ENCODE results near the gene SART3.

SART3 gene

DNA sequence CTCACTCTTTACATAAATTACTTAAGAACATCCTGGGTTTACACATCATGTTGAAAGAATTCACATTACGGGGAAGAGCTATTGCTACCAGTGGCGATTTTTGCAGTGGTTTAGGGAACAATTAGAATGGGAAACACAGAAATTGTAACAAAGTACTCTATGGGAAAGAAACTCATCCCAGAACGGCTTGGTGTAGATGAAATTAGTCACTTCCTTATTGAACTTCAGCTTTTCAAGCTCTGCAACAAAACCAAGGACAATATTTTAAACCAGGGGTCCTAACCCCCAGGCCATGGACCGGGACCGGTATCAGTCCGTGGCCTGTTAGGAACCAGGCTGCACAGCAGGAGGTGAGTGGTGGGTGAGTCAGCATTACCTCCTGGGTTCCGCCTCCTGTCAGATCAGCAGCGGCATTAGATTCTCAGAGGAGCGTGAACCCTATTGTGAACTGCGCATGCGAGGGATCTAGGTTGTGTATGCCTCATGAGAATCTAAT, 78.2 kb downstream of the SART3 start:
- no peak for DNase-seq

DNA sequence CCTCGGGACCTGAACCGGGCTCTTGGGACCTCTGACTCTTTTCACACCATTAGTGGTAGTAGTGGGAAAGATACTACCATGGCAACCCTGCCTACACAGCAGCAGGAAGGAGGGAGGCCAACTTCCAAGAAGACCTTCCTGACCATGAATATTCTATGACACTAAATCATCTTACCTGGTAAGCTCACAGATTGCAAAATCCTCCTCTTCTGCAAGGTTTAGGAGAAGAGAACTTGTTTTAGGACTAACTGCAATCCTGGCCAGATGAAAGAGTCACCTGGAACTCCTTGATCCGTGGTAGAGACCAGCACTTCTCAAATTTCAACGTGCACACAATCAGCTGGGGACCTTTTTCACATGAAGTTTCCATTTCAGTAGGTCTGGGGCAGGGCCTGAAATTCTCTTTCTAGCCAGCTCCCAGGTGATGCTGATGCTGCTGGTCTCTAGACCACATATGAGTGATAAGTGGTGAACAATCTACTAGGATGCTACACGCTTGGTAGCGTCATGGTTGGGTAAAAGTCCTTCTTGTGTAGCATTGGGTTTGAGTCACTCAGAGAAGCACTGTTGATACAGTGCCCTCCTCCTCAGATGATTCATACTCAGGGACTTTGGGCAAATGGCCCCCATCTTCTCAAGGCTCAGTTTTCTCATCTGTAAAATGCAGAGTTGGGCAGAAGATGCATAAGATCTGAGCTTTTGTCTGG, 81.5 kb downstream of the SART3 start:
- DNase-seq: no peak

DNA sequence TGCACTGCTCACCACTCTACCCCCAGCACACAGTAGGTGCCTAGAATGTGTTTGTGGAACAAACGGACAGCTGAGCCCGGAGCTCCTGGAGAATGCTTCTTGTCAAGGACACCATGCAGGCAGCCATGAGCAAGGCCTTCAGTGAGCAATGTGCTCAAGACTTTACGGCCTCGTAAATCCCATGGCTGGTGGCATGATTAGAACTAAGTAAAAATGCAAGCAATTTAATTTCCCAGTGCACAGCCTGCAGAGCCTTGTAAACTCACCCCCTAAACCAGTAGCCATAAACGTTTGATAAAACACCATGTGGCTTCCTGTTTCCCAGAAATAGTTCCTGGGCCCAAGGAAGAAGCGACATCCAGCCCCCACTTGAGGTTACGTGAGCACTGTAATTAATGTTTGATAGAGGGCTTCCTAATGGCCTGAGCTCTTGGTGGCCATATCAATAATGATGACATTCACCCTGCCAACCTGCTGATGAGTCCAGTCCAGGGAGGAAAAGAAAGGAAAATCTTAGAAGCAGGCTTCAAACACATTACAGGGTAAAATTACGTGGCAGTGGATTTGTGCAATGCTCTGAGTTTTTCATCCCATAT, 82.3 kb downstream of the SART3 start:
- DNase-seq: no peak

DNA sequence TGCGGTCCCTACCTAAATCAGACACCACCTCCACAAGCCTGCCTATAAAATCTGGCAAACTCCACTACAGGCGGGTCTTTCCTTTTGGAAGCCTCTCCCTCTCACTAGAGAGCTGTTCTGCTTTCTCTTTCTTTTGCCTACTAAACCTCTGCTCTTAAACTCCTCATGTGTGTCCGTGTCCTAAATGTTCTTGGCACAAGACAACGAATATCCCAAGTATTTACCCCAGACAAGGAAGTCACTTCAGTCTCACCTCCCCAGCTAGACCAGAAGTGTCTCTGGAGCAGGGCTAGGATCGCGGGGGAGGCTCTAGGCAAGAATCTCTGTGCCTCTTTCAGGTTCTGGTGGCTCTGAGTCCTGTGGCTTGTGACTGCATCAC, 83.1 kb downstream of the SART3 start:
- no peak for DNase-seq

DNA sequence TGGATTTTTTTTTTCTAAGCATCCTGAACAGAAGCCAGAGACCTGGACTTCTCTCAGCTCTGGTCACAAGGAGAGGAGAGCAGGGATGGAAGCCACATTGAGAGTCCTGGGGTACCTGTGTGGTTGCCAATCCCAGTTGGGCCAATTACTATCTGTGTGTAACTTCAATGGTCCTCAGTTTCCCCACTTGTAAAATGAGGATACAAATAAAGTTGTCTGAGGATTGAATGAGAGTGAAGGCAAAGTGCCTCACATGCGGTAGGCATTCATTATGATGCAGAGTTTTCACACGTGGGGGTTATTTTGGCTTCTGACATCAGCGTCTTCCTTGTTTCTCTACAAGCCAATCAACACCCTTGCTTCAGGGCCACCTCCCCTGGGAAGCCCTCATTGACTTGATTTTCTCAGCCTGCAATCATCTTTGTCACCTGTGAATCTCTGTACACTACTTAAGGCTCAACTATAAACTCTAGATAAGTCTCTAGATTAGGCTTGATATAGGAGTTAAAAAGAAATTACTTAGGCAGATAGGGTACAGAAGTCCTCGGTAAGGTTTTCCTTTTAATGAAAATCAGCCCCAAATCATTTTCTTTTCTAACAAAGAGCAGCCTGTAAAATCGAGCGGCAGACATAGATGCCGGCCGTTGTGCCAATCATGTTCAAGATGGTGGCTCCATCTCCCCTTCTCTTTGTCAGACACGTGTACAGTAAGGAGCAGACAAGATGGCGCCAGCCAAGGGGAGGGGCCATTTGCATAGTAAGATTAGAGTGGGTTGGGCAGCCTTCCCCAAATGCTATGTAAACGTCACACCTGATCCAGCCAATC, 83.7 kb downstream of the SART3 start:
- no peak for DNase-seq

DNA sequence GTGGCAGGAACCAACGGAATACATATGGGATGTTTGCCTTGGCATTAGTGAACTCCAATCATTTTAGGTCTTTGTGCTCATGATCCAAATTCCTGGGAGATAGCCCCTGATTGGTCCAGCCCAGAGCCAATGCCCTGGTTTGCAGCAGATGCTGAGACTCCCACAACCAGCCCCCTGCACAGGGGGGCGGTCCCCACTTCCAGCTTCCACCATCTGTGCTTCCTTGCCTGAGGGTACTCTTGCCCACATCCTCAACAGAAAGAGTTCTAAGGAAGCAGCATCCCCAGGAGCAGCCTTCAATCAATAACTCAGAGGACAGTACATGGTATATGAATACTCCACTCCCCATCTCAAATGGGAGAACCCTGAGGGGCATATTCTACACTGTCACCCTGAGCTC, 85.6 kb downstream of the SART3 start:
- no peak for DNase-seq

DNA sequence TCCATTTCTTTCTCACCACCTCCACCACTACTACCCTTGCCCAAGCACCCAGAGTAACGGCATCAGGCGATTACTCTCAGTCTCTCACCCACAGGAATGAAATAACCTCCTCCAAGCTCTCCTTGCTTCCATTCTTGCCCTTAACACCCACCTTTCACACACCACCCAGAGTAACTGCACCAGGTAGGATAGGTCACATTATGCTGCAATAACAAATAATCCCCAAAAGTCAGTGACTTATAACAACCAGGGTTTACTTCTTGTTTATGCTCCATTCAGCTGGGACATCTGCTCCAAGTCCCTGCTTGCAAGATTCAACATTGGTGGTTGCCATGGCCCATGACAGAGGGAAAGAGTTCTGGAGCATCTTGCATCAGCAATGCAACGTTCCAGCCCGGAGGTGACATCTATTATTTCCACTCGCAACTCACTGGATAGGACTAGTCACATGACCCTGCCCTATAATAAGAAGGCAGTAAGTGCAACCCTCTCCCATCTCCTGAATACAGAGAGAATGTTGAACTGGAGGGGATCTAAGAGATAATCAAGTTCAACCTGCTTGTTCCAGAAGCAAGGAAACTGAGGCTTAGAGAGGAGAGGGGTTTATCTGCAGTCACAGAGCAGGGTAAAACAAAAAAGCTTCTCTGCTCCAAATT, 87.4 kb downstream of the SART3 start:
- no peak for DNase-seq
